OCI-LY7 (cell line): Measurements from ENCODE around the gene STOM. TPM values are rescaled to one million over a fixed set of nuclear protein-coding genes. Genes with fewer than 3 reads are reported as not detected.

Experiments used
- BruUV-seq: library from RNA; stranded (reverse); fragments of 400-500 nt; replicated peaks from 2 replicates; lab custom pipeline; 2021; lab: Mats Ljungman, UMichigan
- CTCF ChIA-PET: fragments of 300-600 bp; sonication (Branson Sonifier 250); formaldehyde crosslinking; loops from one replicate; lab custom pipeline; 2022; ENCODE audit warnings: antibody characterized with exemption; ENCODE audit not compliant: unreplicated experiment; lab: Charles Lee
- POLR2A ChIA-PET: fragments of 300-600 bp; sonication (Branson Sonifier 250); formaldehyde crosslinking; loops from one replicate; lab custom pipeline; 2022; ENCODE audit warnings: antibody characterized with exemption; lab: Charles Lee
- DNase-seq: peaks from one replicate; pipeline ENCODE4 v3.0.0-alpha.2; 2015; ENCODE audit warnings: low spot score
- H2AFZ ChIP-seq: fragments of 200-600 bp; sonication (generic), shearing (Covaris generic); 2 replicates; pipeline ENCODE4 v1.6.1; 2014; ENCODE audit warnings: mild to moderate bottlenecking, antibody characterized with exemption, low read length, moderate library complexity
- H3K27ac ChIP-seq: fragments of 200-600 bp; sonication (generic); 2 replicates; pipeline ENCODE4 v1.5.1; 2014; ENCODE audit warnings: mixed run types, low read depth, mild to moderate bottlenecking, moderate library complexity, low read length, inconsistent platforms; ENCODE audit not compliant: poor library complexity, severe bottlenecking
- H3K36me3 ChIP-seq: fragments of 200-600 bp; sonication (generic); 2 replicates; pipeline ENCODE4 v1.6.1; 2014; ENCODE audit warnings: mild to moderate bottlenecking, antibody characterized with exemption, low read length, moderate library complexity, mixed read lengths; ENCODE audit not compliant: insufficient read depth
- H3K4me1 ChIP-seq: fragments of 200-600 bp; sonication (generic); 2 replicates; pipeline ENCODE4 v1.5.1; 2014; ENCODE audit warnings: mild to moderate bottlenecking, low read length; ENCODE audit not compliant: insufficient read depth, poor library complexity, severe bottlenecking
- H3K4me2 ChIP-seq: fragments of 200-600 bp; sonication (generic); 2 replicates; pipeline ENCODE4 v1.6.1; 2014; ENCODE audit warnings: mild to moderate bottlenecking, low read length
- H3K4me3 ChIP-seq: fragments of 200-600 bp; sonication (generic); 2 replicates; pipeline ENCODE4 v1.5.1; 2014; ENCODE audit warnings: mild to moderate bottlenecking, low read depth, low read length; ENCODE audit not compliant: poor library complexity, severe bottlenecking
- H3K79me2 ChIP-seq: fragments of 200-600 bp; sonication (generic); 2 replicates; pipeline ENCODE4 v1.6.1; 2016; ENCODE audit warnings: low read depth, mild to moderate bottlenecking, low read length, moderate library complexity, mixed read lengths; ENCODE audit not compliant: insufficient read depth
- H3K9me2 ChIP-seq: fragments of 200-600 bp; sonication (generic); 2 replicates; pipeline ENCODE4 v1.6.1; 2016; ENCODE audit warnings: mild to moderate bottlenecking, low read length, mixed read lengths; ENCODE audit not compliant: insufficient read depth
- H3K9me3 ChIP-seq: fragments of 200-600 bp; sonication (generic); 2 replicates; pipeline ENCODE4 v1.6.1; 2014; ENCODE audit warnings: mild to moderate bottlenecking, mixed run types, low read length, mixed read lengths
- H4K20me1 ChIP-seq: fragments of 200-600 bp; sonication (generic); 2 replicates; pipeline ENCODE4 v1.6.1; 2014; ENCODE audit warnings: mild to moderate bottlenecking, antibody characterized with exemption, low read length, moderate library complexity, mixed read lengths; ENCODE audit not compliant: insufficient read depth
- EZH2phosphoT487 ChIP-seq: fragments of 200-600 bp; sonication (generic); IDR thresholded peaks from 2 replicates; pipeline ENCODE4 v1.6.1; 2018; ENCODE audit warnings: low read depth, borderline replicate concordance, mild to moderate bottlenecking, mixed run types, antibody characterized with exemption, low read length, moderate library complexity, mixed read lengths
- intact Hi-C: fragments of 100-400 bp; cut with micrococcal nuclease; formaldehyde crosslinking; loops from one replicate; pipeline ENCODE4 v1.10.0; 2022; ENCODE audit not compliant: unreplicated experiment
- total RNA-seq, 2 experiments: library from RNA; depleted of rRNA in 1 of 2; stranded (reverse); fragments of >200 nt in 1 of 2; shearing (Covaris generic) in 1 of 2; gene quantifications; 2 replicates each; pipeline ENCODE4 v1.2.3, GENCODE V29; 2014 to 2022
- TF ChIP-seq, protein P1 (sequence below): fragments of 200-600 bp; sonication (generic); conservative IDR thresholded peaks from 2 replicates; pipeline ENCODE4 v1.5.1; 2014; ENCODE audit warnings: mild to moderate bottlenecking, antibody characterized with exemption, low read length, moderate library complexity, mixed read lengths

Gene STOM
- total RNA-seq, 2 experiments from 2014 or later, result 5.7 to 7.3 TPM

- H2AFZ ChIP-seq, result no peak overlapping the region
- peaks cover 3% of the 10 kb centered on the region for H3K4me1 ChIP-seq
- no peak overlapping the region for H3K4me3 ChIP-seq
- TF ChIP-seq EZH2phosphoT487, result no peak
- TF ChIP-seq, protein P1, sequence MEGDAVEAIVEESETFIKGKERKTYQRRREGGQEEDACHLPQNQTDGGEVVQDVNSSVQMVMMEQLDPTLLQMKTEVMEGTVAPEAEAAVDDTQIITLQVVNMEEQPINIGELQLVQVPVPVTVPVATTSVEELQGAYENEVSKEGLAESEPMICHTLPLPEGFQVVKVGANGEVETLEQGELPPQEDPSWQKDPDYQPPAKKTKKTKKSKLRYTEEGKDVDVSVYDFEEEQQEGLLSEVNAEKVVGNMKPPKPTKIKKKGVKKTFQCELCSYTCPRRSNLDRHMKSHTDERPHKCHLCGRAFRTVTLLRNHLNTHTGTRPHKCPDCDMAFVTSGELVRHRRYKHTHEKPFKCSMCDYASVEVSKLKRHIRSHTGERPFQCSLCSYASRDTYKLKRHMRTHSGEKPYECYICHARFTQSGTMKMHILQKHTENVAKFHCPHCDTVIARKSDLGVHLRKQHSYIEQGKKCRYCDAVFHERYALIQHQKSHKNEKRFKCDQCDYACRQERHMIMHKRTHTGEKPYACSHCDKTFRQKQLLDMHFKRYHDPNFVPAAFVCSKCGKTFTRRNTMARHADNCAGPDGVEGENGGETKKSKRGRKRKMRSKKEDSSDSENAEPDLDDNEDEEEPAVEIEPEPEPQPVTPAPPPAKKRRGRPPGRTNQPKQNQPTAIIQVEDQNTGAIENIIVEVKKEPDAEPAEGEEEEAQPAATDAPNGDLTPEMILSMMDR, result no peak
- no peaks in the 10 kb centered on the region for H3K9me3 ChIP-seq
- H3K27ac ChIP-seq, result no peak overlapping the region
- H3K9me2 ChIP-seq, result no peaks in the 10 kb centered on the region
- no peak for DNase-seq
- ChIA-PET POLR2A (interaction anchor here (0.6 kb wide), 1 partner anchor 720 kb away, joined by 3 read pairs; no protein-coding TSS in a partner anchor), CTCF (no interaction called here)
- H4K20me1 ChIP-seq, result no peaks in the 10 kb centered on the region
- intact Hi-C loops, result no loop called here
- BruUV-seq, result no TSS peak
- no peak overlapping the region for H3K4me2 ChIP-seq
- H3K79me2 ChIP-seq, result no peaks in the 10 kb centered on the region
- no peaks in the 10 kb centered on the region for H3K36me3 ChIP-seq
These were observed 72.0 kb downstream of the STOM start for GRCh38 chr9:121298016-121298538.

DNA sequence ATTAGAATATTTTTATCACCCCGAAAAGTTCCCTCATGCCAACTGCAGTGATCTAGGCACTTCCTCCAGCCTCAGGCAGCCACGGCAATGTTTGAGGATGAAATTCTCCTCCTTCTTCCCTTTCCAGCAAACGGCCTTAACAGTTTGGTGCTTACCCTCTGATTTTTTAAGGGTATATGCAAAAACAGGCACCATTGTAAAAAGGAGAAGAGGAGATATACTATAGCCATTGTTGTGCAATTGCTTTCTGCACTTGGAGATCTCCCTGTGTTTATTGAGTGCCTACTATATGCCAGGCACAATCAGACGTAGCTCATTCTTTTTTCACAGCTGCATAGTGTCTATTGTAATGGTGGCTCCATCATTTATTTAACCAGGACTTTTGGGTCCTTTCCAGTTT lies 72.7 kb downstream of the STOM start:
- no peak overlapping the region for H3K4me2 ChIP-seq
- ChIA-PET CTCF (no interaction called here), POLR2A (no interaction called here)
- no peaks in the 10 kb centered on the region for H3K36me3 ChIP-seq
- no TSS peak for BruUV-seq
- H4K20me1 ChIP-seq, result no peaks in the 10 kb centered on the region
- H3K9me3 ChIP-seq, result no peaks in the 10 kb centered on the region
- no peak overlapping the region for H2AFZ ChIP-seq
- no peaks in the 10 kb centered on the region for H3K79me2 ChIP-seq
- TF ChIP-seq EZH2phosphoT487, result no peak
- TF ChIP-seq, protein P1, result no peak
- DNase-seq, result no peak
- no peak overlapping the region for H3K27ac ChIP-seq
- intact Hi-C loops, result no loop called here
- H3K4me1 ChIP-seq, result peaks cover 3% of the 10 kb centered on the region
- H3K9me2 ChIP-seq, result no peaks in the 10 kb centered on the region
- no peak overlapping the region for H3K4me3 ChIP-seq
